Thyroid gland (tissue), 4 donors: ENCODE measurements around the gene PKP2. TPM values are rescaled to one million over a fixed set of nuclear protein-coding genes. Genes with fewer than 3 reads are reported as not detected.

ENCODE experiments used
- DNase-seq, 2 donors: peaks; one replicate each; pipeline ENCODE4 v3.0.0-alpha.2; 2019
- H3K27ac ChIP-seq, 3 donors: fragments of 200-600 bp; sonication (generic); 1 replicate in 2 of 3; 2 replicates in 1 of 3; pipeline ENCODE4 v1.5.1; 2016 to 2019; ENCODE audit warnings: mild to moderate bottlenecking in 1 of 3, moderate library complexity in 1 of 3
- H3K27me3 ChIP-seq: fragments of 200-600 bp; sonication (generic); one replicate; pipeline ENCODE4 v1.5.1; 2019
- H3K36me3 ChIP-seq, 2 donors: fragments of 200-600 bp; sonication (generic); one replicate each; pipeline ENCODE4 v1.5.1; 2016 to 2019
- H3K4me1 ChIP-seq, 2 donors: fragments of 200-600 bp; sonication (generic); one replicate each; pipeline ENCODE4 v1.5.1; 2017 to 2019
- H3K4me3 ChIP-seq, 3 donors: fragments of 200-600 bp; sonication (generic); replicated peaks in 1 of 3; 1 replicate in 2 of 3; 2 replicates in 1 of 3; pipeline ENCODE4 v1.5.1; 2016; ENCODE audit warnings: mild to moderate bottlenecking in 1 of 3
- H3K9me3 ChIP-seq: fragments of 200-600 bp; sonication (generic); one replicate; pipeline ENCODE4 v1.5.1; 2017
- POLR2A ChIP-seq, 2 donors: fragments of 450-650 bp; IDR thresholded peaks; one replicate each; pipeline ENCODE4 v1.6.1; 2017; ENCODE audit warnings: antibody characterized with exemption in 2 of 2, mild to moderate bottlenecking in 2 of 2, moderate library complexity in 1 of 2
- WGBS, 2 donors: methylation state at CpG; one replicate each; pipeline ENCODE4 v1.1.5; 2017; 5-methylcytosine and 5-hydroxymethylcytosine counted together
- intact Hi-C: fragments of 100-400 bp; cut with DNase I; formaldehyde crosslinking; loops from one replicate; pipeline ENCODE4 v1.15.1; 2023
- total RNA-seq, 4 donors: library from RNA; depleted of rRNA; stranded (reverse); fragments of >200 nt; gene quantifications; one replicate each; pipeline ENCODE4 v1.2.3, GENCODE V29; 2016
- TF ChIP-seq, protein P1 (sequence below), 6 experiments: fragments of 200-600 bp in 3 of 6; fragments of 450-650 bp in 3 of 6; sonication (generic) in 3 of 6; IDR thresholded peaks; one replicate each; pipeline ENCODE4 v1.5.1; 2016 to 2019; ENCODE audit warnings: antibody characterized with exemption in 6 of 6, mild to moderate bottlenecking in 2 of 6, inconsistent platforms in 1 of 6, moderate library complexity in 1 of 6

Gene PKP2
- total RNA-seq, 4 donors from 2014 or later: 0.27 to 0.92 (median 0.55) TPM

GRCh38 chr12:32917094-32917611 lies 20.6 kb upstream of the PKP2 start:
- DNase-seq: no peak
- intact Hi-C loops: no loop called here
- no peaks in the 10 kb centered on the region for H3K4me1 ChIP-seq

GRCh38 chr12:32907898-32908476 lies 11.4 kb upstream of the PKP2 start:
- Histone ChIP-seq H3K9me3 (no peaks in the 10 kb centered on the region), H3K36me3 (no peaks in the 10 kb centered on the region), H3K27me3 (peaks cover 2% of the 10 kb centered on the region), H3K27ac (no peak overlapping the region), H3K4me3 (no peak overlapping the region), H3K4me1 (no peaks in the 10 kb centered on the region)
- DNase-seq: no peak
- no peak for TF ChIP-seq POLR2A (IDR thresholded peaks at IDR 0.05)
- 91 to 92% methylated on average over 10 of the region's 10 CpGs for WGBS, 2 donors
- intact Hi-C loops: no loop called here

More at GRCh38 chr12:32917094-32917611, 20.6 kb upstream of the PKP2 start:
- no peak for TF ChIP-seq POLR2A (IDR thresholded peaks at IDR 0.05)
- TF ChIP-seq, protein P1, sequence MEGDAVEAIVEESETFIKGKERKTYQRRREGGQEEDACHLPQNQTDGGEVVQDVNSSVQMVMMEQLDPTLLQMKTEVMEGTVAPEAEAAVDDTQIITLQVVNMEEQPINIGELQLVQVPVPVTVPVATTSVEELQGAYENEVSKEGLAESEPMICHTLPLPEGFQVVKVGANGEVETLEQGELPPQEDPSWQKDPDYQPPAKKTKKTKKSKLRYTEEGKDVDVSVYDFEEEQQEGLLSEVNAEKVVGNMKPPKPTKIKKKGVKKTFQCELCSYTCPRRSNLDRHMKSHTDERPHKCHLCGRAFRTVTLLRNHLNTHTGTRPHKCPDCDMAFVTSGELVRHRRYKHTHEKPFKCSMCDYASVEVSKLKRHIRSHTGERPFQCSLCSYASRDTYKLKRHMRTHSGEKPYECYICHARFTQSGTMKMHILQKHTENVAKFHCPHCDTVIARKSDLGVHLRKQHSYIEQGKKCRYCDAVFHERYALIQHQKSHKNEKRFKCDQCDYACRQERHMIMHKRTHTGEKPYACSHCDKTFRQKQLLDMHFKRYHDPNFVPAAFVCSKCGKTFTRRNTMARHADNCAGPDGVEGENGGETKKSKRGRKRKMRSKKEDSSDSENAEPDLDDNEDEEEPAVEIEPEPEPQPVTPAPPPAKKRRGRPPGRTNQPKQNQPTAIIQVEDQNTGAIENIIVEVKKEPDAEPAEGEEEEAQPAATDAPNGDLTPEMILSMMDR (IDR thresholded peaks at IDR 0.05): no peak
- H3K9me3 ChIP-seq: no peaks in the 10 kb centered on the region
- no peak overlapping the region for H3K4me3 ChIP-seq
- no peaks in the 10 kb centered on the region for H3K36me3 ChIP-seq
- no peak overlapping the region for H3K27ac ChIP-seq
- no peaks in the 10 kb centered on the region for H3K27me3 ChIP-seq

GRCh38 chr12:32907166-32907565 lies 10.6 kb upstream of the PKP2 start:
- Histone ChIP-seq H3K4me1 (no peaks in the 10 kb centered on the region), H3K27ac (no peak overlapping the region), H3K36me3 (no peaks in the 10 kb centered on the region), H3K4me3 (no peak overlapping the region), H3K9me3 (no peaks in the 10 kb centered on the region), H3K27me3 (peaks cover 8% of the 10 kb centered on the region)
- WGBS, 2 donors: 71 to 92% methylated on average over 2 of the region's 2 CpGs
- no peak for DNase-seq
- TF ChIP-seq POLR2A (IDR thresholded peaks at IDR 0.05): no peak
- TF ChIP-seq, protein P1 (IDR thresholded peaks at IDR 0.05): no peak
- intact Hi-C loops: no loop called here

GRCh38 chr12:32906399-32907165 lies 10.0 kb upstream of the PKP2 start:
- Histone ChIP-seq H3K4me1 (no peaks in the 10 kb centered on the region), H3K27ac (no peak overlapping the region), H3K27me3 (peaks cover 8% of the 10 kb centered on the region), H3K4me3 (no peak overlapping the region), H3K9me3 (no peaks in the 10 kb centered on the region), H3K36me3 (no peaks in the 10 kb centered on the region)
- 79 to 87% methylated on average over 9 of the region's 9 CpGs for WGBS, 2 donors
- no peak for TF ChIP-seq POLR2A (IDR thresholded peaks at IDR 0.05)
- no peak for DNase-seq
- intact Hi-C loops: no loop called here

DNA sequence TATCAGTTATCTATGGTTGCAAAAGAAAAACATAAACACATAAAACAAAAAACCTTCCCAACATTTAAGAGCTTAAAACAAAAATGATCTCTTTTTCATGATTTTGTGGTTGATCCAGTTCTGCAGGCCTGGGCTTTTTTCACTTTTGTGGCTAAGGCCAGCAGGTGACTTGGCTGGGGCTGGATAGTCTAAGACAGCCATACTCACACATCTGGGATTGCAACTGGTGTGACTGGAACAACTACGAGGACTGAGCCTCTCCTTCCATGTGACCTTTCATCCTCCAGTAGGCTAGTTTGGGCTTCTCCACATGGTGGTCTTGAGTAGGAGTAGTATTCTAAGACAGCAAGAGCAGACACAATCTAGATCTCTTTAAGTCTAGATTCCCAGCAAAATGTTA lies 7.2 kb upstream of the PKP2 start:
- no peak for TF ChIP-seq POLR2A (IDR thresholded peaks at IDR 0.05)
- TF ChIP-seq, protein P1 (IDR thresholded peaks at IDR 0.05): no peak
- Histone ChIP-seq H3K27ac (no peak overlapping the region), H3K4me1 (no peaks in the 10 kb centered on the region), H3K27me3 (peaks cover 15% of the 10 kb centered on the region), H3K36me3 (no peaks in the 10 kb centered on the region), H3K4me3 (no peak overlapping the region), H3K9me3 (no peaks in the 10 kb centered on the region)
- no peak for DNase-seq
- intact Hi-C loops: no loop called here
- 55 to 56% methylated on average over 1 of the region's 1 CpG for WGBS, 2 donors

DNA sequence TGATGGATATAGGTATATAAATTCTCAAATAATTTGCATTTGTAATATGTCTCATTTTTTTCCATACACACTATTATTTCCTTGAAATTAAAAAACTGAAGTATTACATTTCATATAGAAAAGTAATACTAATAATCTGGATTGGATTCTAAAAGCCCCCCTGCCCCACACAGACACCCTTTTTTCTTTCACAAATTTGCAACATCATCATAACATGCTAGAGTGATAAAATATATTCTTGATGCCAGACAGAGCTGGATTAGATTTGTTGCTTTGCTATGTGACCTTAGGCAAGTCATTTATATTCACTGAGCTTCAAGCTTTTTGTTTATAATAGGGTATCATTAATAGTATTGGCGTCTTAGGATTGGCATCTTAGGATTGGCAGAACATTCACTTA lies 6.7 kb upstream of the PKP2 start:
- H3K9me3 ChIP-seq: no peaks in the 10 kb centered on the region
- peaks cover 15% of the 10 kb centered on the region for H3K27me3 ChIP-seq
- 81 to 91% methylated on average over 1 of the region's 1 CpG for WGBS, 2 donors
- H3K27ac ChIP-seq: no peak overlapping the region
- no peak for DNase-seq
- intact Hi-C loops: no loop called here
- no peak overlapping the region for H3K4me3 ChIP-seq
- H3K4me1 ChIP-seq: peaks cover 0 to 2% of the 10 kb centered on the region in 2 donors
- TF ChIP-seq, protein P1 (IDR thresholded peaks at IDR 0.05): no peak
- no peak for TF ChIP-seq POLR2A (IDR thresholded peaks at IDR 0.05)
- no peaks in the 10 kb centered on the region for H3K36me3 ChIP-seq
